Measurements from ENCODE around the gene EFCAB6.

The EFCAB6 gene

DNA sequence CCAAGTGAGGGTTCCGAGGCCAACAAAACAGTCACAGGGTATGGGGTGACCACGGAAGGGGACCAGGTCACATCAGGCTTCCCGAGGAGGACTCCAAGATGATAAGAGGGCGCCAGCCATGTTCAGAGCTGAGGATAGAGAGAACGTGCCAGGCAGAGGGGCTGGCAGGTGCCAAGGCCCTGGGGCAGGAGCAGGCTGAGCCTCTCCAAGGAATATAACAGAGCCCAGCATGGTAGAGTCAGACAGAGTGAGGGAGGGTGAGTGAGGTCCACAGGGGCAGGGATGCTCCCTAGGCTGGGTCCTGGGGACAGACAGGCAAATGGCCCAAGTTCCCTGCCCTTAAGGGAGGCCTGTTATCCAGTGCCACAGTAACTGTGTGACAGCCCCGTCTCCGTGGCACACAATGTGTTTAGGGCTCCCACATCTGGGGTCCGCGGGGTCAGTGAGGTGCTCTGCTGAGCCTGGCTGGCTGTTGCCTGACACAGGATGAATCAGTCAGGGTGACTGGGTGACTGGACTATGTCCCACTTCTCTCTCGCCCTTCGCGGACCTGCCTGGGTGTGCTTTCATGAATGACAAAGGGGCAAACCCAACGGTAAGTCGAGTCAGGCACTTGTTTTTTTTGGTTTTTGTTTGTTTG lies 295.0 kb downstream of the EFCAB6 start:
- no peak for DNase-seq

DNA sequence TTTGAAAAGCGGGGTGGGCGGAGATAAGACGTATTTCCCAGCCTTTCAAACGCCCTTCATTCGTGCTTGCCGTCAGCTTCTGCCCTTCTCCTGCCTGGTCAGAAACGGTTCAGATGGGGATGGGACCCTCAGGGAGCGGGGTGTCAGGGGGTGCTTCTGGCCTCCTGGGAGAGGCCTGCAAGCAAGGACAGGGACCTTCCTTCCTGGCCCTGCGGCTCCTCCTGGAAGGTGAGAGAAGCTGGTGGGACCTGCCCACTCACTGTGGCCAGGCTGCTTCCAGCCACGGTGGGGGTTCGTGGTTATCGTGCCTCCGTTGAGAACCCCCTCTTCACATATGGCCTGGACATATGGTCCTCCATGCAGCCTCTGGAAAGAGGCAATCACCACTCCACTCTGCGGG lies 295.7 kb downstream of the EFCAB6 start:
- no peak for DNase-seq

DNA sequence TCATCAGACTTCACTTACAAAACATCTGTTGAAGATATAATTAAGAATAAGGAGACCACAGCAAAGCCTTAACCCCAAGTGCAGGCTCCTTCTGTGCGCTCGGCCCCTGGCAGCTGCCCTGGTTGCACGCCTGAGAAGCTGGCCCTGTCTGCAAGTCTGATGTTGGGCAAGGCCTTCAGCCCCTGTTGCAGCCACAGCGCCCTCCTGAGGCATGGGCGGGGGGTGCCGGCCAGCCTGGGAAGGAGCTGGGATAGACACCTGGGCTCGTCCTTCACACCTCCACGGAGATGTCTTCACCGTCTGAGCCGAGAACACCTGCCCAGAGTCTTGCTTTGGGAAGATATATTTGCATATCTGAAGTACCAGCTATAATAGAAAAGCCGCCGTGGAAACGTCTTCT lies 296.2 kb downstream of the EFCAB6 start:
- DNase-seq, result no peak

DNA sequence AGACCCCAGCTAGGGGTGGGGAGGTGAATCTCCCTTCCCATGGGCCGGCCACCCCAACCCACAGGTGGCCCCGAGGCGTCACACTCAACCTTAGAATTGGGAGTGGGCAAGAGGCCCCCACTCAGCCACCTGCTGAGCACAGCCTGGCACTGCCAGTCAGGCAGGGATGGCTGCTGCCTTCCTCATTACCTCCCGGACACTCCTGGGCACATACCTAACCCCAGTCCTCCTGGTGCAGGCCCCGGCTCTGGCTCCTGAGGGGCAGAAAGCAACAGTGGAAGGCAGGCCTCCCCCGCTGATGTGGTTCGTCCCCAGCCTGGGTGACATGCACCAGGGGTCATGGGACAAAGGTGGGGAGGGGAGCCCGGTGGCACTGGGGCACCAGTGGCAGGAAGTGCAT lies 296.7 kb downstream of the EFCAB6 start:
- no peak for DNase-seq

DNA sequence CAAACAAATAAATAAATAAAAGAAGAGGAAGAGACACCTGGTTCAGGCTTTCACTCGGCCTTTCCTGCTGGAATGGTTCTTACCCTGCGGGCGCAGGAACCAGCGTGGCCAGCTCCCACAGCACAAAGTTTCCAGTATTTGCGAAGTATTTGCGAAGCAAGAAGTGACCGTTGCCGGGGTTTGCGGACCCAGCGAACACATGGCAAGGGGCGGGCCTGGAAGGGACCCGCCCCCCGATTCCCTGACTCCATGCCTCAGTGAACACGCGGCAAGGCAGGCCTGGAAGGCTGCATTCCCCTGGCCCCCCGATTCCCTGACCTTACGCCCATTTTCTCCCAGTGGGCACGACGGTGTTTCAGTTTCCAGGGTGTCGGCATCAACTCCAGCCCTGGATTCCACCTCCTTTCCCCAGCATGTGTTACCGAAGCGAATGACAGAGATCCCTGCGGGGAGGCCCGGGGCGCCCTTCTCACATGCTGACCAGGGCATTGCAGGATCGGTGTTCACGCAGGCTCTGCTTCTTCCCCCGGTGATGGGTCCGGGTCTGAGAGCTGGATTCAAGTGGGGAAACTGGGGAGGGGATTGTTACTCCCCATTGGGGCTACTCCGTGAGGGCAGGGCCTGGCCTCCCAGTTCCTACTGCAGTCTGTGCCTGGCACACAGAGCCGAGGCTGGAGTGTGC lies 297.5 kb downstream of the EFCAB6 start:
- DNase-seq, result no peak

DNA sequence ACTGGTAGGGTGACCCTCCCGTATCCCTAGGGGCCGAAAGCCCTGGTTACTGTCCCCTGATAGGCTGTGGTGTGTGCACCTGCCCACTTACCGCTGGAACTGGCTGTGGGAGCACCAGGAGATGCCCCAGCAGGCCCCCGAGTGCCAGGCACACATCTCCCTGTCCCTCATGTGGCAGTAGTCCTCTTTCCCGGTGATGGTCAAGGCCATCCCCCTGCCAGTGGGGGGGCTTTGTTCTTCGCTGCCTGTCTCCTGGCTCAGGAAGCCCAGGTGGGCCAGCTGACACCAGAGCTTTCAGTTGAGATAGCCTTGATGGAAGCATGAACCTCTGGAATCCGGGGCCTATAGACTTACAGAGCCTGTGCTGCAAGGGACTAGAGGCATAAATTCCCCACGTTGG lies 299.8 kb downstream of the EFCAB6 start:
- no peak for DNase-seq

DNA sequence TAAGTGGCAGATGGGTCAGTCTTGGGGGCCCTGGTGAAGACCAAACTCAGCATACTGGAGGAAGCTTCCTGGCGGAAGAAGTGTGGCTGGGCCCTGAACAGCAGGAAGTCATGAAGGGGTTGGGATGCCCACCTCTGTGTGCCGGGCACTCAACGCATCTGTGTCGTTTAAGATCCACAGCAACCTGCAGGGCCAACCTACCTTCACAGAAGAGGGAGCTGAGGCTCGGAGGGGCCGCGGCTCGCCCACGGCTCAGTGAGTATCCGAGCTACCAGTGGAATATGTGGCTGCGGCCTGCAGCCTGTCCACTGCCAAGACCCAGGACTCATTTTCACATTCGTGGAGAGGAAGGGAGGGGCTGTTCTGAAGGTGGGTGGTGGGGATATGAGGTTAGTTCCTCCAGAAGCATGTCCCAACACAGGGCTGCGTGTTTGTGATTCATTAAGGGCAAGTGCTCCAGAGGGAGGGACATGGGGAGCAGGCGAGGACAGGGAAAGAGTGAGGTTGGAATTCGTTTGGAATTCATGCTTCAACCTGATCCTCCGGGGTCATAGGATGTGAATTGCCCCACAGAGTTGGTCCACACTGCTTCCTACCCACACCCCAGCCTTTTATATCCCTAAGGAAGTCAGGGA lies 300.7 kb downstream of the EFCAB6 start:
- no peak for DNase-seq

DNA sequence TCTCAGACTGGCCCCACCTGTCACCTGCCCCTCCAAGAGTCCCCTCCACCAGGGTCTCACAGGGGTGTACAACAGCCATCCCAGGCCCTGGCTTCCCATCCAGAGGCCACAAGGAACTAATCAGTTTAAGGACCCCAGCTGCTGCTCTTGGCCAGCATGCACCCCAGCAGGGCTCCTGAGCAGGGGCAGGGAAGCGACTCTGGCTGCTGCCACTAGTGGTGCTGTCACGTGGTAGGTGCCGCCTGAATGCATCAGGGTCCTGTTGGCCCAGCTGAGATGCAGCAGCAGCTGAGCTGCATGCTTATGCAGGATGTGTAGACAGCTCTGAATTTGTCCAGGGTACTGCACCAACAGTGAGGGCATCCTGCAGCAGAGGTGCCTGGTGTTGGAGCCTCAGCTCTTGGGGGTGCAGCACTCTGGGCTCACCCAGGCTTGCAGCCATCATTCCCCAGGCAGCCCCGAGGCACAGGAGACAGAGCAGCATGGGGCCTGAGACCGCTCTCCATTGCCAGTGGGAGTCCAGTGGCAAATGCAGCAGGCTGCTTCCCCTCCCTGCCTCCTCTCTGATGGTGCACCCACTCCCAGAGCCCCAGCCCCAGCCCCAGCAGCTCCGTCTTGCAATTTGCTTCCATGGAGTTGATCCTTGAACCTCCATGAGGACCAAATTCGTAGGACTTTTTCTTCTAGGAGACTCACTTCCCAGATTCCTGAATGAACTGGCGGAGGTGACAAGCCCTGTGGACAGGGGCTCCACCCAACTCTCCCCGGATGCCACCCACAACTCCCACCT lies 301.6 kb downstream of the EFCAB6 start:
- no peak for DNase-seq

DNA sequence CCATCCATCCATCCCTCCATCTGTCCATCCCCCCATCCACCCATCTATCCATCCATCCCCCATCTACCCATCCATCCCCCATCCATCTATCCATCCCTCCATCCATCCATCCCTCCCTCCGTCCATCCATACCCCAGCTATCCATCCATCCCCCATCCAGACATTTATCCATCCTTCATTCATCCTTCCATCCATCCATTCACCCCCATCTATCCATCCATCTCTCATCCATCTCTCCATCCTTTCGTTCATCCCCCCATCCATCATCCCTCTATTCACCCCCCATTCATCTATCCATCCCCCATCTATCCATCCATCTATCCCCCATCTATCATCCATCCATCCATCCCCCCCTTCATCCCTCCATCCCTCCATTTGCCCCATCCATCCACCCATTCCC lies 302.8 kb downstream of the EFCAB6 start:
- DNase-seq, result no peak

DNA sequence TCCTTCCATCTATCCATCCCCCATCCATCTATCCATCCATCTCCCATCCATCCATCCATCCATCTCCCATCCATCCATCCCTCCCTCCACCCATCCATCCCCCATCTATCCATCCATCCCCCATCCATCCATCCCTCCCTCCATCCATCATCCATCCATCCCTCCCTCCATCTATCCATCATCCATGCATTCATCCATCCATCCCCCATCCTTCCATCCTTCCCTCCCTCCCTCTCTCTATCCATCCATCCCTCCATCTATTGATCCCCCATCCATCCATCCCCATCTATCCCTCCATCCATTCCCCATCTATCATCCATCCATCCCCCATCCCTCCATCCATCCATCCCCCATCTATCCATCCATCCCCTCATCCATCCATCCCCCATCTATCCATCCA lies 303.6 kb downstream of the EFCAB6 start:
- no peak for DNase-seq

DNA sequence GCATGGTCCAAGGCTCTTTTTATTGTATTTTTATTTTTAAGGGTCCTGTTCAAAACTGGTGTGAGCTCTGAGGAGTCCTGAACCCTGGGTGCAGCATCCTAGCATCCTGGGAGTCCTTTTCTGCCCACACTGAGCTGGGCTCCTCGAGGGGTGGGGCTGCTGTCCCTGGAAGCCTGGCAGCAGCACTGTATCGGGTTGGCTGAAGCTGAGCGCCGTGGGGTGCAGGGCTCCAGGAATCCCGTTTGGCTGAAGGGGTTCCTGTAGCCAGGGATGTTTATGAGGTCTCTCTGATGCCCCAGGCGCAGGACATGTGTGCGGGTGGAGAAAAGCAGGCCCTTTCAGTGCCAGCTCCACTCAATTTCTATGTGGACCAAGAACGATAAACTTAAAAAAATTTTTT lies 304.9 kb downstream of the EFCAB6 start:
- DNase-seq, result no peak

DNA sequence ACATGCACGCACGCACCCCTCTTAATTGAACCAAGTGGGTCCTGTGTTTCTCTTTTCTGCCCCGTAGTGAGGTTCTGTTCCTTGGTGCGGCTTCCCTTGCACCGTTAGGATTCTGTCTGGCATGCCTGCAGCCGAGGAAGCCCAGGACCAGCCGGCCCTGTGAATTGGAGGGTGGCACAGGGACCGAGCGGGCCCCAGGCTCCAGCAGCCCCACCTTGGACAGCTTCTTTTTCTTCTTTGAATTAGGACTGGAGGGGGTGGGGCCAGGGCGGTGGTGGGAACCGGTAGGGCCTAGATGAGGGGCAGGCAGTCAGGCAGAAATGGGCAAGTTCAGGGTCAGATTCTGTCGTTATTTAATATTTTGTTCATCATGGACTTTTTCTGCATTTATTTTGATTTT lies 305.6 kb downstream of the EFCAB6 start:
- no peak for DNase-seq

DNA sequence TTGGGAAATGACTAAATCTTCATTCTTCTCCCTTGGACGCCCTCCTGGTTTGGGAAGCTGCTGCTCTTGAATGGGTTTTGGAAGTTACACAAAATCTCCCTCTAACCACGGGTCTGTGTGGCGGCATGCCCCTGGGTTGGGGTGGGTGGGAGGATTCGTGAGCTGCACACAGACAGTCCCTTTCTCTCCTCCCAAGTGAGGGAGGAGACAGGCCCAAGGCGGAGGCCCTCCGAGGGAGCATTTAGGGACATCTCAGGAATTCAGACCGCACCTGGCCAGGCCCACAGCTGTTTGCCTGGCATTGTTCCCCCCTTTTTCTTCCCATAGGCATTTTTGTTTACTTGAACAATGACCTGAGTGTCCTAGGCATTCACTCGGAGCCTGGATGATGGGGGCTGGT lies 306.2 kb downstream of the EFCAB6 start:
- DNase-seq, result no peak

DNA sequence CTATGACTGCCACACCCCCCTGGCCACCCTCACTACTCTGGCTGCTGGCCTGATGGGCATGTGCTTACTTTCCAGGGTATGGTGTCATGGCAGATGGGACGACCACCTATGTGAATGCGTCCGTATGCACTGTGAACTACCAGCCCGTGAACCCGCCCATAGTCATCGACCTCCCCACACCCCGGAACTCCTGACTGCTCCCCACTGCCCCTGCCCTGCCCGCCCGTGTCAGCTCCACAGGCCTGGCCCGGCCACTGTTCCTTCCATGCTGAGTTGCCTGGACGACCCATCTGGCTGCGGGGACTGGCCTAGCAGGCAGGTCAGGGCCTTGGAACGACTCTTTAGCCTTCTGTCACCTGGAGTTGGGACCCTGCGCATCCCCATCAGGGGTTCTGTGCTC lies 306.7 kb downstream of the EFCAB6 start:
- no peak for DNase-seq

DNA sequence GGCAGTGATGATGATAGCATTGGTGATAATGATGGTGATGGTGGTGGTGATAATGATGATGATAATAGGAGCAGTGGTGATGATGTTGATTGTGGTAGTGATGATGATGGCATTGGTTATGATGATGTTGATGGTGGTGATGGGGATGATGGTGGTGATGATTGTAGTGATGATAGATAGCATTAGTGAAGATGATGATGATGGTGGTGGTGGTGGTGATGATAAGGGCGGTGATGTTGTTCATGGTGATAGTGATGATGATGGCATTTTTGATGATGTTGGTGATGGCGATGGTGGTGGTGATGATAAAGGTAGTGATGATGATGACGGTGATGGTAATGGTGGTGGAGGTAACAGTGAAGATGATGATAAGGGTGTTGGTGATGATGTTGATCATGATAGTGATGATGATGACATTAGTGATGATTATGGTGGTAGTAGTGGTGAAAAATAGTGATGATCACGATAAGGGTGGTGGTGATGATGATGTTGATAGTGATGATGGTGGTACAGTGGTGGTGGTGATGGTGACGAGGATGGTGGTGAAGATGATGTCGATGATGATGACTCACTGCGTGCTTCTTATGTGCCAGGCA lies 307.3 kb downstream of the EFCAB6 start:
- DNase-seq, result no peak

DNA sequence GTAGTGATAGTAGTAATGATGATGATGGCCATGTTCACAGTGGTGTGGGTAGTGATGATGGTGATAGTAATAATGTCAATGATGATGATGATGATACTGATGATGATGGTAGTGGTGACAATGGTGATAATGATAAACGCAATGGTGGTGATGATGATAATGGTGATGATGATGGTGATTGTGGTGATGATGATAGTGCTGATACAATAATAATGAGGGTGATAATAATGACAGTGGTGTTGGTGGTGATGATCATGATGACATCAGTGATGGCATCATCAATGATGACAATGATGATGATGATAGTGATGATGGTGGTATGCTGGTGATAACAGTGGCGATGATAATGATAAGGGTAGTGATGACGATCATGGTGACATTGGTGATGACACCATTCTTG lies 308.0 kb downstream of the EFCAB6 start:
- DNase-seq, result no peak

DNA sequence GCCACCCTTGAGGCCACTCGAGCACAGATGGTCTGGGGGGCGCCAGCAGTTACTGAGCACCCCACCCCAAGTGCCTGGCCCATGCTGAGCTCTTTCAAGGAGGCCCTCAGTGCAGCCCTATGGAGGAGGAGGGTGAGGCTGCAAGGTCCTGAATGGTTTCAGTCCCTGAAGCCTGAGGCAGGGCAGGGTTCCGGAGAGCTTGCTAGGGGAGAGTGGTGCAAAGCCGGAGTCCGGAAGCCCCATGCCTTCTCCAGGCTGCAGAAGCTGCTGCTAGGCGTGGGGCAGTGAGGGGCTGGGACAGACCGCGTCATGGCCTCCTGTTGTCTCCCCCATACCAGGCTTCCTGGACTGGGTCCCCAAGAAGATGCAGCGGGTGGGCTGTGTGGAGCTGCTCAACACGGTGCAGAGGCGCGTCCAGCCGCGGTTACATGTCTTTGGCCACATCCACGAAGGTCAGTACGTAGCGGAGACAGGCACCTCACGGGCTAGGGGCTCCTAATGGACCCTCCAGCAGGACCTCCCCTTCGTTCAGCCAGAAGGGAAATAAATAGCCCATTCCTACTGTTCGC lies 309.7 kb downstream of the EFCAB6 start:
- no peak for DNase-seq

DNA sequence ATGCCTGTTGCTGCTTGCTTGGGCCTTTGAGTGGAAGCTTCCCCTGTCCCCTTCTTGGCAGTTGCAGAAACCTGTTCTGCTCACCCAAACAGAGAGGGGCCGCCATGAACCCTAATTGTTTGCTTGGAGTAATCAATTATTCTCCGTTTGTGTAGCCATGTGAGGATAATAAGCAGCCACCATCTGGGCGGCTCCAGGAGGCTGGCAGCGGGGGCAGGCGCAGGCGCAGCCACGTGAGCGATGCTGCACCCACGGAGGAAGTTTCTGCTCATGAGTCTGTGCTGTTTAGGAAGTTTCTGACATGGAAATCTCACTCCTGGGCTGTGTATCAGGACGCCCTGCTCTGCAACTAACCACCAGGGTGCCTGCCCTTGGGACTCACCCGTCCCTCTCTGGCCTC lies 310.2 kb downstream of the EFCAB6 start:
- DNase-seq, result no peak

DNA sequence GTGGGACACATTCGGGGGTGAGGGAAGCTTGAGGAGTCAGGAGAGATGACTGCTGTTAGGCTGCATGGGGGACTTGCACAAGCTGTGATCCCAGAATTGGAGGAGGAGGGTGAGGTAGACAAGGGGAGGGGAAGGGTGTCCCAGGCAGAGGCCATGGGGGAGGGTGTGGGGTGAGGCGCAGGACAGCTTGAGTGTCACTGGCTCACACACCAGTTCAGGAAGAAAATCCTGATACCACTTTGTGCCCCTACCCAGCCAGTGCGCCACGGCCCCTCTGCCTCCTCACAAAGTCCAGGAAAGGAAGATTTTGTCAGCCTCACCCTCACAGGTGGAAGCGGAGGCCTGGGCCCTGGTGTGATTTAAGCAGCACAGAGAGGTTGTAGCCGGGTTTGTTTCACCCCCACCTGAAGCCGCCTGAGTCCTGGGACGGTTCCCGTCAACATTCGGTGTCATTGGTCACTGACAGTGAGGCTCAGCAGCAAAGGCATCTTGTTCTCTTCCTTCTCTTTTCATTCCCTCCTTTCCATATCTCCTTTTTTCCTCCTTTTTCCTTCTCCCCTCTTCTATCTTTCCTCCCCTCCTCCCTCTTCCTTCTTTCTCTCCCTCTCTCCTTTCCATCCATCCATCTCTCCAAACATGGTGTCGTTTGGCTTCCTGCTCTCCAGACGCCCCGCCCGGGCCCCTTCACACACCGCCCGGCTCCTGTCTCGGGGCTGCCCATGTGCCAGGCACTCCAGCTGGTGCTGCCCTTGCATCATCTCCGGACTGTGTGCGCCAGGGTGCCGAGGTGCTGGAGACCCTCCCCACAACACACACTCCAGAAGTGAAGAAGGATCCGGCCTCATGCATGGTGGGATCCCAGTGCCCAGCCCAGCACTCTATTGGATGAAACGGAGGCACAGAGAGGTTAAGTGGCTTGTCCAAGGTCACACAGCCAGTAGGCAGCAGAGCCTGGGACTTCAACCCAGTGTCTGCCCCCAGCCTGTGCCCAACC lies 311.0 kb downstream of the EFCAB6 start:
- no peak for DNase-seq

DNA sequence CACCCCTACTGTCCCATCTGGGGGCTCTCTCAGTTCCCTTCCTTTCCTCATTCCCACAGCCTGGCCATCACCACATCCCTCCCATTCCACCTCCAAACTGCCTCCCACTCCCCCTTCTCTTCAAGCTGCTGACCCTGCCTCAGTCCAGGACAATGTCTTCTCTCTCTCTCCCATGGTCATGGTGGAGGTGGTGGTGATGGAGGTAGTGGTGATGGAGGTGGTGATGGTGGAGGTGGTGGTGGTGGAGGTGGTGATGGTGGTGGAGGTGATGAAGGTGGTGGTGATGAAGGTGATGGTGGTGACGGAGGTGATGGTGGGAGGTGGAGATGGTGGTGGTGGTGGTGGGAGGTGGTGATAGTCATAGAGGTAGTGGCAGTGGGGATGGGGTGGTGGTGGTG lies 313.2 kb downstream of the EFCAB6 start:
- DNase-seq, result no peak

DNA sequence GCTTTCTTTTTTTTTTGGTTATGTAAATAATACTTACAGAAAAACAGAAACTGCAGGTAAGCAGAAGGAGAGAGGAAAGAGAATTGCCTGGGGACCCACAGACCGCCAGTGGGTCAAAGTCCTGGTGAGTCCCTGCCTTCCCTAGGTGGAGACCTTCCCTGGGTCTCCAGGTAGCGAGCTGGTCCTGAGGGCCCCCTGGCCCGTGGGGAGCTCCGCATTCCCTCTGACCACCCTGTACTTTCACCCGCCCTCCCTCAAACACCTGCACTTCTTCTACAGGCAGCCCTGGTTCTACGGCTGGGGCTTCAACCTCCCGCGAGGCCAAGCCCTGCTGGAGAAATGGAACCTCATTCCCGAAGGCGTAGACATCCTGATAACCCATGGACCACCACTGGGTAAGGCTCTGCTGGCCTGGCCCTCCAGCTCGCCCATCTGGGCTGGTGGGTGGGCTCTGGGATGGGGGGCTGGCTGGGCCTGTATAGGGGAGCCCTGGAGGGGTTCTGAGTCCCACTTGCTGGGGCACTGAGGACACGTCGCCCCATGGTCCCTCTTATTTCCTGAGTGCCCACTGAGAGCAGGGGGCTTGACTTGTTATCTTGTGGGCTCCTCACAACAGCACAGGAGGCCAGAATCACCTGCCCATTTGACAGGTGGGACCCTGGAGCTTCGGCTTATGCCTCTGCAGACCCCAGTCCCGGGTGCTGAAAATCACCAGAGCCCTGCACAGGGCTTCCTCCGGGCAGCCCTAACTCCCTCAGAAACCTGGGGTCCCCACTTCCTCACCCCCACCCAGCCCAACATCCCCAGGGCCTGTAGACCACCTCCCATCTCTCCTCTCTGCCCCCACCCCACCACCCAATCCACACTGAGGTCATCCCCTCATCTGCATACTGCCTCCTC lies 313.9 kb downstream of the EFCAB6 start:
- no peak for DNase-seq

Data from fibroblast of skin of right quadriceps (primary cell).